Gastrocnemius medialis (tissue), 4 donors: Measurements from ENCODE around the gene SOCS3. TPM values are rescaled to one million over a fixed set of nuclear protein-coding genes. Genes with fewer than 3 reads are reported as not detected.

Experiments used
- ATAC-seq, 2 donors: fragments of 150-250 bp; one replicate each; pipeline ENCODE4 v1.9.1; 2016
- DNase-seq, 2 donors: peaks; one replicate each; pipeline ENCODE4 v3.0.0-alpha.2; 2019
- H3K27ac ChIP-seq, 4 donors: fragments of 200-600 bp; sonication (generic); 1 replicate in 1 of 4; 2 replicates in 3 of 4; pipeline ENCODE4 v1.5.1; 2016 to 2018; ENCODE audit warnings: mild to moderate bottlenecking in 2 of 4, moderate library complexity in 1 of 4
- H3K27me3 ChIP-seq, 3 donors: fragments of 200-600 bp; sonication (generic) in 2 of 3; 1 replicate in 1 of 3; 2 replicates in 2 of 3; pipeline versions ENCODE4 v1.5.1 to v1.6.0; 2016 to 2019; ENCODE audit warnings: mild to moderate bottlenecking in 1 of 3, moderate library complexity in 1 of 3
- H3K36me3 ChIP-seq, 2 donors: fragments of 200-600 bp; sonication (generic) in 1 of 2; one replicate each; pipeline ENCODE4 v1.5.1; 2017 to 2018
- H3K4me1 ChIP-seq, 2 donors: fragments of 200-600 bp; sonication (generic) in 1 of 2; one replicate each; pipeline ENCODE4 v1.5.1; 2016 to 2017; ENCODE audit warnings: mild to moderate bottlenecking in 2 of 2
- H3K4me3 ChIP-seq, 4 donors: fragments of 200-600 bp; sonication (generic) in 3 of 4; 1 replicate in 1 of 4; 2 replicates in 3 of 4; pipeline ENCODE4 v1.5.1; 2016 to 2019; ENCODE audit warnings: mild to moderate bottlenecking in 2 of 4
- H3K9me3 ChIP-seq, 3 donors: fragments of 200-600 bp; sonication (generic) in 2 of 3; 1 replicate in 1 of 3; 2 replicates in 2 of 3; pipeline ENCODE4 v1.5.1; 2016 to 2019
- POLR2A ChIP-seq, 2 donors: fragments of 450-650 bp; IDR thresholded peaks; one replicate each; pipeline ENCODE4 v1.6.1; 2017; ENCODE audit warnings: antibody characterized with exemption in 2 of 2, mild to moderate bottlenecking in 2 of 2, moderate library complexity in 2 of 2
- in situ Hi-C, 4 donors: fragments of 200-750 bp; cut with MboI; loops; one replicate each; pipeline versions ENCODE4 v1.15.0 to v1.8.0; 2017; ENCODE audit warnings: low sequenced_read_pairs in 4 of 4
- intact Hi-C: fragments of 100-400 bp; cut with DNase I; formaldehyde crosslinking; loops from one replicate; pipeline ENCODE4 v1.15.1; 2023; ENCODE audit warnings: low total_unique reads
- total RNA-seq, 4 donors: library from RNA; depleted of rRNA; stranded (reverse); fragments of >200 nt; gene quantifications; one replicate each; pipeline versions ENCODE4 v1.1.0 to v1.2.3, GENCODE V29; 2016
- TF ChIP-seq, protein P1 (sequence below), 5 experiments: fragments of 450-650 bp in 3 of 5; fragments of 200-600 bp in 2 of 5; sonication (generic) in 2 of 5; IDR thresholded peaks in 4 of 5; conservative IDR thresholded peaks in 1 of 5; 1 replicate in 4 of 5; 2 replicates in 1 of 5; pipeline ENCODE4 v1.5.1; 2016 to 2019; ENCODE audit warnings: antibody characterized with exemption in 5 of 5, mild to moderate bottlenecking in 3 of 5, moderate library complexity in 3 of 5

Gene SOCS3
- total RNA-seq, 4 donors from 2014 or later: 4.5 to 44.2 (median 16.4) TPM

DNA sequence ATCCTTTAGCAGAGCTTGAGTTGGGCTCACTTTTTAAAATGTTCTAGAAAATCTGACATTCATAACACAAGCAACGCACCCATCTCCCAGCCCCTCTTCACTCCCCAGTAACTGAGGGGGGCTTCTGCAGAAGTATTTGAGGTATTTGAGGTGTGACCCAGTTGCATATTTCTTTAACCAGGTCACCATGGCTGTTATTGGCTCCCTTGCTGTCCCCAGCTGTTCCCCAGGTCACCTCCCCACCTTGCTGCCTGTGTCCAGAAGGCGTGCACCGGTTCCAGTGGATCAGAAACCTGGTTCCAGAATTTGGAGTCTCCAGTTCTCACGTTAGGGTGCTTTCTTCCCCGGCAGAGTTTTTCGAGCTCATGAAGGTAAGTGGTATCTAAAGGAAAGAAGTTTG lies 32.4 kb upstream of the SOCS3 start:
- Histone ChIP-seq H3K27ac (peak overlapping the region in 1 of 4 donors; percentile 87), H3K4me3 (no peak overlapping the region), H3K36me3 (peaks cover 0 to 8% of the 10 kb centered on the region in 2 donors), H3K27me3 (no peaks in the 10 kb centered on the region), H3K4me1 (peaks cover 44 to 52% of the 10 kb centered on the region in 2 donors), H3K9me3 (no peaks in the 10 kb centered on the region)
- intact Hi-C loops (no loop called here), in situ Hi-C loops (no loop called here)
- TF ChIP-seq, protein P1, sequence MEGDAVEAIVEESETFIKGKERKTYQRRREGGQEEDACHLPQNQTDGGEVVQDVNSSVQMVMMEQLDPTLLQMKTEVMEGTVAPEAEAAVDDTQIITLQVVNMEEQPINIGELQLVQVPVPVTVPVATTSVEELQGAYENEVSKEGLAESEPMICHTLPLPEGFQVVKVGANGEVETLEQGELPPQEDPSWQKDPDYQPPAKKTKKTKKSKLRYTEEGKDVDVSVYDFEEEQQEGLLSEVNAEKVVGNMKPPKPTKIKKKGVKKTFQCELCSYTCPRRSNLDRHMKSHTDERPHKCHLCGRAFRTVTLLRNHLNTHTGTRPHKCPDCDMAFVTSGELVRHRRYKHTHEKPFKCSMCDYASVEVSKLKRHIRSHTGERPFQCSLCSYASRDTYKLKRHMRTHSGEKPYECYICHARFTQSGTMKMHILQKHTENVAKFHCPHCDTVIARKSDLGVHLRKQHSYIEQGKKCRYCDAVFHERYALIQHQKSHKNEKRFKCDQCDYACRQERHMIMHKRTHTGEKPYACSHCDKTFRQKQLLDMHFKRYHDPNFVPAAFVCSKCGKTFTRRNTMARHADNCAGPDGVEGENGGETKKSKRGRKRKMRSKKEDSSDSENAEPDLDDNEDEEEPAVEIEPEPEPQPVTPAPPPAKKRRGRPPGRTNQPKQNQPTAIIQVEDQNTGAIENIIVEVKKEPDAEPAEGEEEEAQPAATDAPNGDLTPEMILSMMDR (IDR thresholded peaks at IDR 0.05 in 4 of 5, conservative IDR thresholded peaks at IDR 0.05 in 1 of 5): no peak
- no peak for TF ChIP-seq POLR2A (IDR thresholded peaks at IDR 0.05)
- ATAC-seq (no peak), DNase-seq (no peak)

DNA sequence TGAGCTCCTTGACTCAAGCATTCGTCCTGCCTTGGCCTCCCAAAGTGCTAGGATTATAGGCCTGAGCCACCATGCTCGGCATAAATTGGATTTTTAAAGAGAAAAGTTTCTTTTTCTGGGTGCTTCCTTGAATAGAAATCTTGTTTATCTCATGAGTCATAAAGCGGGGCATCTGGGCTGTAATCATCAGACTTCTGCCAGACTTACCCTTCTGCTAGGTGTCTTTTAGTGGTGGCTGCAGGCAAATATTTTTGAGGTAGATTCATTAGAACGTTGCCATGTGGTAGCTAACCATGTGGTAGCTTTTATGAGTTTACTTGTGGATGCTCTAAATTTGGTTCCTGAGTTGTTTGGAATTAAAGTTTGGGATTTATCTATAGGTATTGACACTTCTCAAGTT lies 32.0 kb upstream of the SOCS3 start:
- Histone ChIP-seq H3K9me3 (no peaks in the 10 kb centered on the region), H3K36me3 (peaks cover 0 to 8% of the 10 kb centered on the region in 2 donors), H3K27me3 (no peaks in the 10 kb centered on the region), H3K4me3 (no peak overlapping the region), H3K27ac (peak overlapping the region in 3 of 4 donors; percentile 3 to 87 (median 41)), H3K4me1 (peaks cover 43 to 52% of the 10 kb centered on the region in 2 donors)
- TF ChIP-seq, protein P1 (IDR thresholded peaks at IDR 0.05 in 4 of 5, conservative IDR thresholded peaks at IDR 0.05 in 1 of 5): no peak
- TF ChIP-seq POLR2A (IDR thresholded peaks at IDR 0.05): no peak
- in situ Hi-C loops: no loop called here
- no peak for ATAC-seq
- intact Hi-C loops: no loop called here
- DNase-seq: no peak

DNA sequence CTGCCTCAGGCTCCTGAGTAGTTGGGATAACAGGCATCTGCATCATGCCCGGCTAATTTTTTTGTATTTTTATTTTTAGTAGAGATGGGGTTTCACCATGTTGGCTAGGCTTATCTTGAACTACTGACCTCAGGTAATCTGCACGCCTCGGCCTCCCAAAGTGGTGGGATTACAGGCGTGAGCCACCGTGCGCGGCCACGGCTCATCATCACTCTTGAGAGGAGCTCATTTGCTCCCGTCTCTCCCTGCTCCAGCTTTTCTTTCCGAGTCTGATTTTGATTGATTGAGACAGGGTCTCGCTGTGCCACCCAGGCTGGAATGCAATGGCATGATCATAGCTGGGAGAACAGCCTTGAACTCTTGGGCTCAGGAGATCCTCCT lies 31.2 kb upstream of the SOCS3 start:
- H3K27ac ChIP-seq: peak overlapping the region in 3 of 4 donors; percentile 3 to 87 (median 41)
- TF ChIP-seq POLR2A (IDR thresholded peaks at IDR 0.05): no peak
- TF ChIP-seq, protein P1 (IDR thresholded peaks at IDR 0.05 in 4 of 5, conservative IDR thresholded peaks at IDR 0.05 in 1 of 5): no peak

DNA sequence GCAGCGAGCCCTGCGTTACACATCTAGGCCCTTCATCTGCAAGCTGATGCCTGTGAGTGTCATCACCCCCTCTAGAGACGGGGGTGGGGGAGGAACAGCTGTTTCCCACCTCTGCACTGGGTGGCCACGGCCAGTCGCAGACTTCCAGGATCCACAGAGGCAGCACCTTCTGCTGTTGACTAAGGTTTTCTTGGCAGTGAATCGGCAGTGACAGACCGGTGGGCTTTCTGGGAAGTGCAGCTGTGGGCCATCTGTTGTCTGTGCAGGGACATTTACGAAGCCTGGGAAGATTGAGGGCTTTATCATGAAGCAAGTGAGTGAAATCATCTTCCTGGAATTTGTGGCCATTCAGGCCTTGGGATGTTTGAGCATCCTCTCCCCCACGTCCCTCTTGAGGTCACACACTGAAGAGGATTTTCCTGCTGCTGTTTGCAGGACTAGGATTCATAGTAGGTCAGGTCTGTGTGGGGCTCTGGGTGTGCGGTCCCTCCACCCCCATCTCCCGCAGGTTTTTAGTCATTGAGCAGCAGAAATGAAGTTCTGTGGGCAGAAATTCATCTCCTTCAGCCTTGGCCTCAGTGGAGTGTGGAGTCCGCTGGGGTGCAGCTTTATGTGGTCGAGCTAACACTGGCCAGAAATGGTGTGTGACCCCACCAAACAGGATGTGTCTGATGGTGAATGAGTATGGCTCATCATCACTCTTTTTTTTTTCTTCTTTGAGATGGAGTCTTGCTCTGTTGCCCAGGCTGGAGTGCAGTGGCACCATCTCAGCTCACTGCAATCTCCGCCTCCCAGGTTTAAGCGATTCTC lies 30.6 kb upstream of the SOCS3 start:
- no peaks in the 10 kb centered on the region for H3K9me3 ChIP-seq
- DNase-seq (no peak), ATAC-seq (no peak)
- H3K4me1 ChIP-seq: peaks cover 47 to 56% of the 10 kb centered on the region in 2 donors
- peak overlapping the region; percentile 10 to 87 (median 20) for H3K27ac ChIP-seq
- H3K4me3 ChIP-seq: no peak overlapping the region
- TF ChIP-seq POLR2A (IDR thresholded peaks at IDR 0.05): no peak
- TF ChIP-seq, protein P1 (IDR thresholded peaks at IDR 0.05 in 4 of 5, conservative IDR thresholded peaks at IDR 0.05 in 1 of 5): no peak
- intact Hi-C loops: no loop called here
- peaks cover 0 to 8% of the 10 kb centered on the region in 2 donors for H3K36me3 ChIP-seq
- in situ Hi-C loops: no loop called here
- no peaks in the 10 kb centered on the region for H3K27me3 ChIP-seq

More for the DNA sequence above, 31.2 kb upstream of the SOCS3 start:
- Histone ChIP-seq H3K36me3 (peaks cover 0 to 8% of the 10 kb centered on the region in 2 donors), H3K9me3 (no peaks in the 10 kb centered on the region), H3K4me3 (no peak overlapping the region), H3K27me3 (no peaks in the 10 kb centered on the region), H3K4me1 (peaks cover 43 to 51% of the 10 kb centered on the region in 2 donors)
- intact Hi-C loops (no loop called here), in situ Hi-C loops (no loop called here)
- DNase-seq (no peak), ATAC-seq (no peak)
